Activated CD4-positive, alpha-beta T cell treated with anti-CD3 and anti-CD28 coated beads, Interleukin-2, amount 50 U/mL, for 24 hours (primary cell): ENCODE data around the gene IMMT.

ENCODE experiments used
- DNase-seq, 2 donors: peaks; one replicate each; pipeline ENCODE4 v3.0.0-alpha.2; 2020; ENCODE audit warnings: low read depth in 1 of 2, low spot score in 1 of 2

Gene IMMT

GRCh38 chr2:86226636-86227520, 31.6 kb upstream of the IMMT start:
- no peak for DNase-seq

- no peak for DNase-seq
Observed at GRCh38 chr2:86226070-86226469, 30.8 kb upstream of the IMMT start.

- peak; percentile 9 to 42 for DNase-seq
Observed at GRCh38 chr2:86225581-86225980, 30.3 kb upstream of the IMMT start.

- no peak for DNase-seq
Observed at GRCh38 chr2:86224645-86225355, 29.5 kb upstream of the IMMT start.

DNA sequence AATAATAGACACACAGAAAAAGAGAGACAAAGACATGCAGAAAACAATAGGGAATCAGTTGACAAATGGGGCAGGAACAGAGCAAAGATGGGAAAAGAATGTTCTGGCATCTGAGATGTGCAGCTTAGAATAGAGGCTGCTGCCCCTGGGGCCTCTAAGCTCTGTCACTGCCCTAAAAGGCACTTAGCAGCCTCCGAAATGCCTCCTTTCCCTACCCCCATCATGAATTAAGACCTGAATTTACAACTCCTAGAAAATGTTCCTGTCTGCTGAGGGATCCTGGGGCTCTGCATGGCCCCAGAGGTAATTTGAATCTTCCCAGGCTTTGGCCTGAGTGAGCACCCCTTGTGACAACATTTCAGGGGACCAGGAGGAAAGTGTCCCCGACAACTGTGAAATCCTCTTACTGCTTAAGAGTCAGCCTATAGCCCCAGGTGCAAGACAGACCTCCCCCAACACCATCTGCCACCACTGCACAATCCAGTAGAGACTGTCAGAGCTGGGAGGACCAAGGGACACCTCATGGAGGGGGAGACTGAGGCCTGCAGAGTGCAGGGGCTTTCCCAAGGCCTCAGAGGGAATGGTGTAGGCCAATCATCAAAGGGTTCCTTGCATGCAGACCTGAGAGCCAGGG, 28.8 kb upstream of the IMMT start:
- no peak for DNase-seq

DNA sequence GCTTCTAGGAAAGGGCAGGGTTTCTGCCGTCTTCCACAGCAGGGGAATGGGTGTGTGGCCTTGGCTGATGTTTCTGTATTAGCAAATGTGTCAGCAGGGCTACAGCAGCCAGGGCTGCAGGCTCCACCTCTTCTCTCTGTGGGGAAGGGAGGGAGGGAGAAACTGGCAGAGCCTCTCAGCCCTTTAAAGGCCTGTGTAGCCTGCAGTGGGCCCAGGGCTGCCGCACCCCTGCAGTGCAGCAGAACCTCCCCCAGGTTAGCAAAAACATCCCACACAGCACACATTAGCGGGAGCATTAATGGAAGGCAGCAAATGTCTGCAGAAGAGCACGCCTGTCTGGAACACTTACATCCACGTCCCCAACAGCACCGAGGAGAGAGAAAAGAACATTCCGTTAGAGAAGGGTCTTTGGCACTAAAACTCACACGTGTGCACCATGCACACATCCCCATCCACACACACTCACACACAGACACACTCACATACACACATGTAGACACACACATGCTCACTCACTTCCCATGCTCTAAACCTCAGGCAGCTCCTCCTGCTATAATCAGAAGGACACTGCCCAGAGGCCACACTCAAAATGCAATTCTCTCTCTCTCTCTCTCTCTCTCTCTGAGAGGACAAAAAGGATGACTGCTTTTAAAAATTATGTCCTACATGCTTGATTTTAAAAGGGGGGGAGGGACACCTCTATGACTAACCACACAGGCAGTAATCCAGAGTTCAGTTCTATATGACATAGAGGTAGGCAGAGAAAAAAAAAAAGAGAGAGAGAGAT, 28.1 kb upstream of the IMMT start:
- DNase-seq = no peak

DNA sequence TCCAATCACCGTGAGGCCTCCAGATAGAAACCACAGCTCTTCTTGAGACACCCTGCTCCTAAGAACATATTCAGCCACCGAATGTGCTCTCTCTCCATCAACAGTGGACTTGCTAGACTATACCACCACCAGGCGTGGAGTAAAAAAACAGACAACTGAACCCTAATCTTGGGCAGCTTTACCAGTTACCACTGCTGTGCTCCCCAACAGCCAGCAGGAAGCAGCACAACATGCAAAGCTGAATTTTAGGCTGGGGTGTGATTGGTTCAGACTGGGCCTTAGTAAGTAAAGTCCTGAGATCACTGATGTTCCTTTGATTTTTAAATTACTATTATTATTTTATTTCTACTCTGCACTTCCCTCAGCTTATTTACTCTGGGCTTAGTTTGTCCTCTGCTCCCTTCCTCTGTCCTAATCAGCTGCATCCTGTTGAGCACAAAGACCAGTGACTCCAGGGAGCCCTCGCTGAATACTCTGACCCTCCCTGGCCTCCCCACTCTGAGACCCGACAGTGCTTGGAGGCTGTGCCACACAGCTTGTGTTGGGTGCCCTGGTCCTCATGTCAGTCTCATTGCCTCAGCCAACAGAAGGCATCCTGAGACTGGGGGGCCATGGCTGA, 25.9 kb upstream of the IMMT start:
- peak; percentile 33 to 48 for DNase-seq

- DNase-seq = no peak
Observed at GRCh38 chr2:86219896-86220295, 24.6 kb upstream of the IMMT start.

- no peak for DNase-seq
Observed at GRCh38 chr2:86218124-86218523, 22.9 kb upstream of the IMMT start.

GRCh38 chr2:86216575-86217555, 21.6 kb upstream of the IMMT start:
- no peak for DNase-seq

DNA sequence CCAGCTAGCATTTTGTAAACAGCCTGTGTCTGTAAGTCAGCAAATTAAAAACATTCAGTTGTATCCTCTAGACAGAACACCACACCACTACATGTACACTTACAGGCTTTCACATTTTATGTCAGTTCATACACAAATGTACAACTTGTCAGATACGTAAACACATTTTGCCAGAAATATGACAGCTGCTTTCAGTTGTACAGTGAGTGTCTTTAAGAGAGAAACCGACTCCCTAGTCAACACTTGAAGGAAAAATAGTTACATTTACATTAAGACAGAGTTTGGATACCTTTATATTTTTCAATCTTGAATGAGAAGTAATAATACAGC, 19.2 kb upstream of the IMMT start:
- no peak for DNase-seq

DNA sequence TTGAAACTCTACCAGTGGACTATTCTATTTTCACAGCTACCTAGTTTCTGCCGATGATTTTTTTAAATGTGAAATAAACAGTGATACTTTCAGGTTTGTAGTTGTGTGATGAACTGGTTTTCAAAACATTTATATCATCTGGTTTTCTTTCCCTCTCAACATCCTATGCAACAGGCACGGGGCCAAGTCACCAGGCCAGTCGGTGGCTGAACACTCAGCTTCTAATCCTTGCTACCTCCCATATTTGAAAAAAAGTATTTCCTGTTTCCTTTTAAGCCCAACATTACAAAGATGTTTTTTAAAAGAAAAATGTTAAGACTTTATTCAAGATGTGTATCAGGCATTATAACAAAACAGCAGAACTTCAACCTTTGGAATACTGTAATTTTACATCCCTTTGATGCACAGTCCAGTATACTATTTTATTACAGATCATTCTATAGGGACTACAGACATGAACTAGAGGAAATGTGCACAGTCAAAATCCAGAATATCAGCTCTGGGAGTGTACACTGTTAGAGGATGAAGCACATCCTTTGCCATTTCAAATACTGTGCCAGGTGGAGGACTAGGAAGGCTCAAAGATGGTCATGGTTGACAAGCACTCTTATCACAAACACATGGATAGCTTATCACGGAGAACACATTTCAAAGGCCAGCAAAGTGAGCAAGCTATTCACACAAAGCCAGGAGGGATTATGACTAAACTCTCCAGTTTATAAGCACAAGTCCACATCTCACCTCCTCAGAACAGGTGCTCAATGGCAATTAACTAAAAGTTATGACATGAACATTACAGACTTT, 18.6 kb upstream of the IMMT start:
- DNase-seq = no peak

DNA sequence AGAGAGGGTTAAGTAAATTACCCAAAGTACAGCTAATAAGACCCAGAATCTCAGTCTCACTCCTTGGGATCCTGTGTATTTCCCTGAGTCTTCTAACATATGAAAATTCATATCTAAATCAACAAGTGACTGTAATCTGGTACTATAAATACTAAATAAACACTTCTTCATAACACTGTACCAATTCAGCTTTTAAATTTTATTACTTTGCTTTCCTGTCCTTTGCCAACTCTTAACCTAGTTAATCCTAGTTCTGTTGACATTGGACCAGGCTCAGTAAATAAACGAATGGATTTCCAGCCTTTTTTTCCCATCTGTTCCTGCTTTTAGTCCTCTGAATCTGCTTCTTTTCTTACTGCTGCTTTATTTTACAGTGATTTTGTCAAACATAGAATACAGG, 17.8 kb upstream of the IMMT start:
- DNase-seq = no peak

GRCh38 chr2:86211796-86212188, 16.5 kb upstream of the IMMT start:
- DNase-seq = no peak

- no peak for DNase-seq
Observed at GRCh38 chr2:86211033-86211795, 16.0 kb upstream of the IMMT start.

GRCh38 chr2:86204458-86204857, 9.2 kb upstream of the IMMT start:
- no peak for DNase-seq

DNA sequence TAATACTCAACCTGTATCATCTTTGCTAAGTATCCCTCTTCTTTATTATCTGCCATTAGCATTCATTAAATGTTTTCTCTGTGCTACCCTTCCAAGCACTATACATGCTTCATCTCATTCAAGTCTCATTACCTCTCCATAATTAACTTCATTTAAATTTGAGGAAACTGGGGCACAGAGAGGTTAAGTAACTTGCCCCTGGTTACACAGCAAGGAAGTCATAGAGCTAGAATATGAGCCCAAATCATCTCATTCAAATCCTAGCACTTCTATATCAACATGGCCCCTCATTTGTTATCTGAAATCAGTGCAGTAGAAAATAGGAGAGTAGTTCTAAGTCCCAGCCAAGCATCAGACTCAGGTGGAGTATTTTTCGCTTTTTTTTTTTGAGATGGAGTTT, 8.4 kb upstream of the IMMT start:
- no peak for DNase-seq

GRCh38 chr2:86202702-86203101, 7.4 kb upstream of the IMMT start:
- no peak for DNase-seq
